K562 (cell line): ENCODE measurements around the gene GARIN5B. TPM values are rescaled to one million over a fixed set of nuclear protein-coding genes. Genes with fewer than 3 reads are reported as not detected.

Experiments
- CCNT2 ChIP-seq: IDR thresholded peaks from 2 replicates; pipeline ENCODE4 v1.6.1; 2011; ENCODE audit warnings: borderline replicate concordance, low read depth, mild to moderate bottlenecking, moderate library complexity, mixed read lengths, low read length; ENCODE audit not compliant: insufficient read length; ENCODE audit errors: extremely low read depth
- ERF ChIP-seq: fragments of 450-650 bp; formaldehyde crosslinking; IDR thresholded peaks from 2 replicates; pipeline ENCODE4 v1.4.0; 2020; ENCODE audit warnings: mild to moderate bottlenecking, mixed read lengths
- HMG20A ChIP-seq: fragments of 450-650 bp; formaldehyde crosslinking; conservative IDR thresholded peaks from 2 replicates; pipeline ENCODE4 v1.4.0; 2020; ENCODE audit warnings: mild to moderate bottlenecking, mixed read lengths
- HSF4 ChIP-seq: fragments of 250-450 bp; sonication (Bioruptor Pico); IDR thresholded peaks from 2 replicates; pipeline ENCODE4 v2.1.2; 2022; ENCODE audit warnings: mild to moderate bottlenecking, moderate library complexity, borderline replicate concordance
- LEF1 ChIP-seq: fragments of 450-650 bp; IDR thresholded peaks from 2 replicates; pipeline ENCODE4 v1.6.1; 2016; ENCODE audit warnings: mild to moderate bottlenecking
- MCM2 ChIP-seq: fragments of 450-650 bp; IDR thresholded peaks from 2 replicates; pipeline ENCODE4 v1.6.1; 2017; ENCODE audit warnings: low read depth, mild to moderate bottlenecking
- RAD51 ChIP-seq: fragments of 450-650 bp; IDR thresholded peaks from 2 replicates; pipeline ENCODE4 v1.7.1; 2016; ENCODE audit warnings: low read depth, mild to moderate bottlenecking, borderline replicate concordance
- TCF3 ChIP-seq: sonication (generic); formaldehyde crosslinking; IDR thresholded peaks from 2 replicates; pipeline ENCODE4 v1.4.0; 2020; ENCODE audit warnings: mild to moderate bottlenecking, missing genetic modification reagents
- TEAD4 ChIP-seq, 2 experiments: sonication (generic) in 1 of 2; formaldehyde crosslinking in 1 of 2; IDR thresholded peaks; 2 replicates each; pipeline versions ENCODE4 v1.6.1 to v1.8.0; 2012 to 2022; ENCODE audit warnings: borderline replicate concordance in 1 of 2, inconsistent platforms in 1 of 2, low read length in 1 of 2, mild to moderate bottlenecking in 1 of 2, missing genetic modification reagents in 1 of 2
- ZBTB33 ChIP-seq: sonication (generic); formaldehyde crosslinking; IDR thresholded peaks from 2 replicates; pipeline ENCODE4 v1.8.1; 2023; ENCODE audit warnings: mild to moderate bottlenecking, missing genetic modification reagents
- ZNF507 ChIP-seq: conservative IDR thresholded peaks from 2 replicates; pipeline ENCODE4 v1.6.1; 2017; ENCODE audit warnings: missing genetic modification characterization, missing compliant biosample characterization
- ZNF583 ChIP-seq: fragments of 250-450 bp; sonication (Bioruptor Pico); IDR thresholded peaks from 2 replicates; pipeline ENCODE4 v1.4.0; 2020
- ZNF696 ChIP-seq: fragments of 250-450 bp; sonication (Bioruptor Pico); conservative IDR thresholded peaks from 2 replicates; pipeline ENCODE4 v1.4.0; 2020; ENCODE audit warnings: mild to moderate bottlenecking, moderate library complexity
- polyA plus RNA-seq, 8 experiments: library from polyadenylated mRNA; depleted of rRNA in 4 of 8; stranded (reverse) in 5 of 8; unstranded in 3 of 8; fragments of >200 nt; fragmentation: Nextera tagmentation in 2 of 8; fragmentation: Illumina TruSeq in 1 of 8; extraction: Ambion mirVana in 2 of 8; extraction: Trizol in 1 of 8; gene quantifications; 2 replicates each; pipeline versions ENCODE4 v1.2.1 to v1.2.3, GENCODE V29; 2011 to 2014; ENCODE audit warnings: inconsistent platforms in 1 of 8, missing spikeins in 1 of 8
- total RNA-seq, 7 experiments: library from RNA; depleted of rRNA in 6 of 7; stranded (reverse); fragments of >200 nt in 6 of 7; fragmentation: Illumina TruSeq in 2 of 7; extraction: Trizol in 2 of 7; gene quantifications; 2 replicates each; pipeline versions ENCODE4 v1.2.1 to v1.2.3, GENCODE V29; 2011 to 2021; ENCODE audit warnings: low replicate concordance in 1 of 7
- TF ChIP-seq, protein P1 (sequence below), 2 experiments: fragments of 150-350 bp in 1 of 2; IDR thresholded peaks; 2 replicates each; pipeline ENCODE4 v1.6.1; 2012 to 2016; ENCODE audit warnings: low read depth in 2 of 2, low read length in 2 of 2, mild to moderate bottlenecking in 1 of 2, moderate library complexity in 1 of 2
- TF ChIP-seq, protein P2 (sequence below): fragments of 200-800 bp; sonication (Bioruptor generic); IDR thresholded peaks from 2 replicates; pipeline ENCODE4 v1.6.1; 2017; ENCODE audit warnings: missing genetic modification characterization, missing compliant biosample characterization
- TF ChIP-seq, protein P3 (sequence below): fragments of 250-450 bp; sonication (Bioruptor Pico); IDR thresholded peaks from 2 replicates; pipeline ENCODE4 v1.5.0; 2021; ENCODE audit warnings: mild to moderate bottlenecking, moderate library complexity

The GARIN5B gene
- total and polyA plus RNA-seq, 9 of the 15 experiments (the other 6 are each of a cell fraction or from before 2014, with no cell fraction given) = not detected

GRCh38 chr19:55407800-55408532 is 44.9 kb upstream of the GARIN5B start (continued):
- TF ChIP-seq ZBTB33 (CRISPR knock-in tag) (peak; percentile 60; the same call in 1 of the 2 replicates), RAD51 (peak; percentile 94), ZNF696 (CRISPR knock-in tag) (no peak), LEF1 (peak; percentile 83), TEAD4 (IDR thresholded peaks at IDR 0.05; ENCODE audit: low read length) (peak; percentile 68), TEAD4 (CRISPR knock-in tag; IDR thresholded peaks at IDR 0.05; ENCODE audit: borderline replicate concordance) (no peak), HSF4 (CRISPR knock-in tag) (no peak), CCNT2 (peak; percentile 48), MCM2 (no peak), ZNF507 (no peak), ZNF583 (CRISPR knock-in tag) (no peak), ERF (CRISPR knock-in tag) (no peak), HMG20A (CRISPR knock-in tag) (no peak), TCF3 (no peak)
- TF ChIP-seq, protein P1, sequence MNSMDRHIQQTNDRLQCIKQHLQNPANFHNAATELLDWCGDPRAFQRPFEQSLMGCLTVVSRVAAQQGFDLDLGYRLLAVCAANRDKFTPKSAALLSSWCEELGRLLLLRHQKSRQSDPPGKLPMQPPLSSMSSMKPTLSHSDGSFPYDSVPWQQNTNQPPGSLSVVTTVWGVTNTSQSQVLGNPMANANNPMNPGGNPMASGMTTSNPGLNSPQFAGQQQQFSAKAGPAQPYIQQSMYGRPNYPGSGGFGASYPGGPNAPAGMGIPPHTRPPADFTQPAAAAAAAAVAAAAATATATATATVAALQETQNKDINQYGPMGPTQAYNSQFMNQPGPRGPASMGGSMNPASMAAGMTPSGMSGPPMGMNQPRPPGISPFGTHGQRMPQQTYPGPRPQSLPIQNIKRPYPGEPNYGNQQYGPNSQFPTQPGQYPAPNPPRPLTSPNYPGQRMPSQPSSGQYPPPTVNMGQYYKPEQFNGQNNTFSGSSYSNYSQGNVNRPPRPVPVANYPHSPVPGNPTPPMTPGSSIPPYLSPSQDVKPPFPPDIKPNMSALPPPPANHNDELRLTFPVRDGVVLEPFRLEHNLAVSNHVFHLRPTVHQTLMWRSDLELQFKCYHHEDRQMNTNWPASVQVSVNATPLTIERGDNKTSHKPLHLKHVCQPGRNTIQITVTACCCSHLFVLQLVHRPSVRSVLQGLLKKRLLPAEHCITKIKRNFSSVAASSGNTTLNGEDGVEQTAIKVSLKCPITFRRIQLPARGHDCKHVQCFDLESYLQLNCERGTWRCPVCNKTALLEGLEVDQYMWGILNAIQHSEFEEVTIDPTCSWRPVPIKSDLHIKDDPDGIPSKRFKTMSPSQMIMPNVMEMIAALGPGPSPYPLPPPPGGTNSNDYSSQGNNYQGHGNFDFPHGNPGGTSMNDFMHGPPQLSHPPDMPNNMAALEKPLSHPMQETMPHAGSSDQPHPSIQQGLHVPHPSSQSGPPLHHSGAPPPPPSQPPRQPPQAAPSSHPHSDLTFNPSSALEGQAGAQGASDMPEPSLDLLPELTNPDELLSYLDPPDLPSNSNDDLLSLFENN (IDR thresholded peaks at IDR 0.05; ENCODE audit: low read depth in 2 of 2, low read length in 2 of 2) = no peak
- TF ChIP-seq, protein P2, sequence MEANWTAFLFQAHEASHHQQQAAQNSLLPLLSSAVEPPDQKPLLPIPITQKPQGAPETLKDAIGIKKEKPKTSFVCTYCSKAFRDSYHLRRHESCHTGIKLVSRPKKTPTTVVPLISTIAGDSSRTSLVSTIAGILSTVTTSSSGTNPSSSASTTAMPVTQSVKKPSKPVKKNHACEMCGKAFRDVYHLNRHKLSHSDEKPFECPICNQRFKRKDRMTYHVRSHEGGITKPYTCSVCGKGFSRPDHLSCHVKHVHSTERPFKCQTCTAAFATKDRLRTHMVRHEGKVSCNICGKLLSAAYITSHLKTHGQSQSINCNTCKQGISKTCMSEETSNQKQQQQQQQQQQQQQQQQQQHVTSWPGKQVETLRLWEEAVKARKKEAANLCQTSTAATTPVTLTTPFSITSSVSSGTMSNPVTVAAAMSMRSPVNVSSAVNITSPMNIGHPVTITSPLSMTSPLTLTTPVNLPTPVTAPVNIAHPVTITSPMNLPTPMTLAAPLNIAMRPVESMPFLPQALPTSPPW (CRISPR knock-in tag) = peak; percentile 90
- TF ChIP-seq, protein P3, sequence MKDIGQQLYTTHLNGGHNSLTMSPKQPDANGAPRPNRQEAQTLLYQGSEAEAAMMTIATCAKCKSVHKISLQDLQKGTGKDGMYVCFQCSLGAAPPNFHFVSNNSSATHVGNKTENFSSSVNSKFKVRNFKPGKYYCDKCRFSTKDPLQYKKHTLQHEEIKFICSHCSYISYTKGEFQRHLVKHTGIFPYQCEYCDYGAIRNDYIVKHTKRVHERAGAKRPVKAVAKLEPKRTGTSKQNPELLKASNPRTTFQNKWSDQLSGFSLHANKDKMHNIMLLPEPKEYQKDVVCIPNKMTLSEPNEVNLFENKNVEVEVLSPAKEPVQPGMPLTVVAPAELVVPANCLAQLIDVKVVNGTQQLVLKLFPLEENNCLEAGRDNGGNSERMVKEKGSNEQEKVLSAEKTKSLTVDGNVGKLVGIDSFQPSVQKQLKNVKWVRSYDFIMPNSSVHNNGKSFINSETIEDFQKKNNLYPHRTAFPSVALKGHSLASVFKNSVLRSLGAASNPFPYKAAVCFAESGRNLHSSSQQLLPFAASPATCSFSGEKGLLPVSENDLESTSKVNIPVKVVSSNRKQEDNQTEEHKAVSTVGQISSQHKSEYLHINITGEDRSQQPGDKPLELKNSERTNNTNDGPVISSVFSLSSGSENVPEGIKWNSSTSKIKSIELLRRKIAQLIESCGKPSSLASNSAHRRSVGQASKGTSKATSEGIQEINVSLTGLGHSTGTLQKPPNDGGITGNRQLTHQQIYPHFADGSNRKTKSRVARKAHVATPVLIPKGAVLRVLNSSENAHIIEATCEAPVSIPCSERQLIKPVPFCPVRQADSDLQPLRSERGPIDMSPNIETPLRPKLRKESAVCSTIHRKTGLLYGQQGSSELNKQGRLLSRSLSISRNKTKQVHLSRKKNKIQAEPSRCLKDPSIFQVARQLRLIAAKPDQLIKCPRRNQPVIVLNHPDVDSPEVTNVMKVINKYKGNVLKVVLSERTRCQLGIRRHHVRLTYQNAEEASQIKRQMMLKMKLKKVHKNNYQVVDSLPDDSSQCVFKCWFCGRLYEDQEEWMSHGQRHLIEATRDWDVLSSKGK = no peak
